ENCODE results near the gene ROBO1. TPM values are rescaled to one million over a fixed set of nuclear protein-coding genes. Genes with fewer than 3 reads are reported as not detected.
"Not testable (repeated sequence)": the region's sequence is repeated elsewhere in the genome, so short reads cannot be mapped to it uniquely, and the experiment has no call there.

Gene ROBO1
- total RNA-seq, 2 donors from 2014 or later: 7.6 to 19.7 TPM

DNA sequence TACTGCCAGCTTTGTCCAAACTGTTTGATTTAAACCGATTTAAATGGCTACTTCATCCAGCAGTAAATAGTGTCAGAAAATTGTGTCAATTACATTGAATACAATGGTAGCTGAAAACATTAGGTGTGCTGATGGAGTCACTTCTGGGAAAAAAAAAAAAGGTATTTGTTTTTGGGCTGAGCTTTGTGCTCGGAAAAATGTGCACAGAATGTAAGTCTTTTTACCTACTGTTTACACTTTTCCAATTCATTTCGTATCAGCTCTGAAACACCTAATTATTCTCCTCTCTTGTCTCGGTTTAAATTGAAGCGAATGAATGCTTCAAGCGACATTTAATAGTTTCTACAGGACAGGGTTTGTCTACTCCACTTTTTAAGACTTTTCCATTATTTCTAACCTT, 1078.4 kb downstream of the ROBO1 start:
- Histone ChIP-seq H3K4me1 (no peaks in the 10 kb centered on the region), H3K27me3 (no peaks in the 10 kb centered on the region), H3K9me3 (peaks cover 0 to 2% of the 10 kb centered on the region in 2 donors), H3K36me3 (no peaks in the 10 kb centered on the region), H3K4me3 (no peak overlapping the region), H3K27ac (no peak overlapping the region)
- TF ChIP-seq, protein P1, sequence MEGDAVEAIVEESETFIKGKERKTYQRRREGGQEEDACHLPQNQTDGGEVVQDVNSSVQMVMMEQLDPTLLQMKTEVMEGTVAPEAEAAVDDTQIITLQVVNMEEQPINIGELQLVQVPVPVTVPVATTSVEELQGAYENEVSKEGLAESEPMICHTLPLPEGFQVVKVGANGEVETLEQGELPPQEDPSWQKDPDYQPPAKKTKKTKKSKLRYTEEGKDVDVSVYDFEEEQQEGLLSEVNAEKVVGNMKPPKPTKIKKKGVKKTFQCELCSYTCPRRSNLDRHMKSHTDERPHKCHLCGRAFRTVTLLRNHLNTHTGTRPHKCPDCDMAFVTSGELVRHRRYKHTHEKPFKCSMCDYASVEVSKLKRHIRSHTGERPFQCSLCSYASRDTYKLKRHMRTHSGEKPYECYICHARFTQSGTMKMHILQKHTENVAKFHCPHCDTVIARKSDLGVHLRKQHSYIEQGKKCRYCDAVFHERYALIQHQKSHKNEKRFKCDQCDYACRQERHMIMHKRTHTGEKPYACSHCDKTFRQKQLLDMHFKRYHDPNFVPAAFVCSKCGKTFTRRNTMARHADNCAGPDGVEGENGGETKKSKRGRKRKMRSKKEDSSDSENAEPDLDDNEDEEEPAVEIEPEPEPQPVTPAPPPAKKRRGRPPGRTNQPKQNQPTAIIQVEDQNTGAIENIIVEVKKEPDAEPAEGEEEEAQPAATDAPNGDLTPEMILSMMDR (IDR thresholded peaks at IDR 0.05): no peak
- DNase-seq (ENCODE audit: low spot score): no peak

GRCh38 chr3:78687520-78687919, 1080.3 kb downstream of the ROBO1 start:
- Histone ChIP-seq H3K27ac (no peak overlapping the region), H3K4me3 (no peak overlapping the region), H3K27me3 (no peaks in the 10 kb centered on the region), H3K36me3 (no peaks in the 10 kb centered on the region), H3K9me3 (peaks cover 0 to 6% of the 10 kb centered on the region in 2 donors), H3K4me1 (no peaks in the 10 kb centered on the region)
- TF ChIP-seq, protein P1 (IDR thresholded peaks at IDR 0.05): no peak
- no peak for DNase-seq (ENCODE audit: low spot score)

- TF ChIP-seq, protein P1 (IDR thresholded peaks at IDR 0.05): no peak
- no peak for DNase-seq (ENCODE audit: low spot score)
- Histone ChIP-seq H3K4me3 (no peak overlapping the region), H3K4me1 (no peaks in the 10 kb centered on the region), H3K27me3 (no peaks in the 10 kb centered on the region), H3K9me3 (peaks cover 0 to 6% of the 10 kb centered on the region in 2 donors), H3K27ac (no peak overlapping the region), H3K36me3 (no peaks in the 10 kb centered on the region)
These were observed 1084.5 kb downstream of the ROBO1 start for GRCh38 chr3:78683284-78683683.

- not testable (repeated sequence) for H3K4me3 ChIP-seq; H3K9me3 ChIP-seq; DNase-seq (ENCODE audit: low spot score); H3K27ac ChIP-seq; H3K4me1 ChIP-seq; H3K36me3 ChIP-seq; H3K27me3 ChIP-seq
These were observed 1092.5 kb downstream of the ROBO1 start for GRCh38 chr3:78675119-78675805.

DNA sequence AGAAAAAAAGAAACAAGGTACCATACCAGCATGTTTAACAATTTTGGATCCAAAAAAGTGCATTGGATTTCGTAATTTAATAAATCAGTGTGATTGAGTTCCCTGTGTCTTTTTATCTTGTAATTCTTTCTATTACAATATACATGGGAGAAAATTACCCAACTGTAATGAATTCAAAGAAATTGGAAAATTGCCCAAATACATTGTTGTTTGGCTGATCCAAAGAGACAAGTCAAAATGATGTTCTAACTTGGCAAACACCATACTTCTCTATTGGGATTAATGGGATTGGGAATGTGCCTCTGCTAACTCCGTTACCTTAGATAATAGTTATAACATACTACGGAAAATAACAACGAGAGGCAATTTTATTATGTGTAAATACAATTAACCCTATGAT, 1097.1 kb downstream of the ROBO1 start:
- Histone ChIP-seq H3K4me3 (no peak overlapping the region), H3K9me3 (no peaks in the 10 kb centered on the region), H3K27ac (no peak overlapping the region), H3K36me3 (no peaks in the 10 kb centered on the region), H3K27me3 (no peaks in the 10 kb centered on the region), H3K4me1 (no peaks in the 10 kb centered on the region)
- TF ChIP-seq, protein P1 (IDR thresholded peaks at IDR 0.05): no peak
- DNase-seq (ENCODE audit: low spot score): no peak

DNA sequence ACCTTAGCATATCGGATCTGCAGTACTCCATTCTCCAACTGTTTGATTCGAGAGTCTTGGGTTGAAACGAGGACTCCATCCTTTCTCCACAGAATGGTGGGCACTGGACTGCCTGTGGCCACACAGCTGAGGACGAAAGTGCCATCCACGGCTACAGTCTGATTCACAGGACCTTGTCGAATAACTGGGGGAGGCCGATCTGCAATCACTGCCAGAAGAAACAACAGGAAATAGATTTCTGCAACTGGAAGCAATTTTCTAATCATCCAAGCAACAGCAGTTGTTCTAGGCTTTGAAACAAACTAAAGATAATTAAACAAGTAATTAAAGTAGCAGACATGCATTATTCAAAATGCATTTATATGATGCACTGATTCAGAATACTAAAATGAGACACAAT, 1097.7 kb downstream of the ROBO1 start:
- DNase-seq (ENCODE audit: low spot score): no peak
- Histone ChIP-seq H3K27me3 (no peaks in the 10 kb centered on the region), H3K36me3 (no peaks in the 10 kb centered on the region), H3K27ac (no peak overlapping the region), H3K4me3 (no peak overlapping the region), H3K9me3 (no peaks in the 10 kb centered on the region), H3K4me1 (no peaks in the 10 kb centered on the region)
- TF ChIP-seq, protein P1 (IDR thresholded peaks at IDR 0.05): no peak

All from right atrium auricular region (tissue), 2 donors.